C4-2B (cell line): ENCODE measurements around the gene SORCS1.

Source experiments
- CTCF ChIP-seq: fragments of 450-650 bp; conservative IDR thresholded peaks from 2 replicates; pipeline ENCODE4 v1.5.1; 2017; ENCODE audit warnings: mild to moderate bottlenecking
- ZFX ChIP-seq: fragments of 450-650 bp; IDR thresholded peaks from 2 replicates; pipeline ENCODE4 v1.6.1; 2017

GRCh38 chr10:106734220-106734619 lies 430.3 kb downstream of the SORCS1 start:
- TF ChIP-seq CTCF (no peak), ZFX (no peak)
